ENCODE measurements around the gene NR3C2.
"Not testable (repeated sequence)": the region's sequence is repeated elsewhere in the genome, so short reads cannot be mapped to it uniquely, and the experiment has no call there.

Gene NR3C2

DNA sequence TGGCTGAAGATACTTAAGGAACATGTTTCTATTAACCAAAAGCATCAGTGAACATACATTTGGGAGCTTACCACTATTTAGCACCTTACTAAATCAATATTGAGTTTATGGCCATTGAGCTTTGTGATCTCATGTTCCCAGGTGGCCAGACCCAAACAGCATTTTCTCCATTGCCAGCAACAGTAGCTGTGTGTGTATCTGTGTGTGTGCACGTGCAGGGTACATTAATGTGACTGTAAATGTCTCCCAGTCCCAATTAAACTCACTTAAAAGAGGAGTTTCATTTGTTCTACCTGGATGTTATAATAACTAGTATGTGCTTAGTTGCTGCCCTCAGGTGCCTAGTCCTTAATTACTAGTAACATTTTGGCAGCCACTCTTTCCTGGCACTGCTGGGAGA is 282.4 kb downstream of the NR3C2 start:
- no peak overlapping the region for H3K4me3 ChIP-seq (ENCODE audit: low read length)

DNA sequence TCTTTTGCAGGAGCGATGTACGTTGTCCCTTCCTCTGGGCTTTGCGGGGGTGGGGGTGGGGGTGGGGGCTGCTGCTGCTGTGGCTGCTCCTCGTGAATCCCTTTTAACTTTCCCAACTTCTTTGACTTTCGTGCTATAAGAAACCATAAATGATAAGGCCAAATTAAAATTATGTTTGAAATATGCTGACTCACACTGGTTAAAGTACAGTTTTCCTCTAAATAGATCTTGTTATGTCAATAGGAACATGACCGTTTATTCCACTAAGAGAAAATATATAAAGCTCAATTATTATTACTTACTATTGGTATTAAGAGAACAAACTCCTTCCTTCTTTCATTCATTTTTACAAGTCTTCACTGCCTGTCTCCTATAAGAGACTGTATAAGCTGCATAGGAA is 287.4 kb downstream of the NR3C2 start:
- H3K27me3 ChIP-seq (ENCODE audit: control insufficient read depth, insufficient read depth, low read length): no peaks in the 10 kb centered on the region
- DNase-seq (ENCODE audit: low read depth, low spot score): no peak
- H3K27ac ChIP-seq (ENCODE audit: low read length): no peak overlapping the region
- WGBS (ENCODE audit: insufficient coverage, insufficient read length): no CpG with 5 or more reads among the region's 6 CpGs
- H3K4me1 ChIP-seq (ENCODE audit: control insufficient read depth, insufficient read depth, low read length): no peaks in the 10 kb centered on the region
- H3K9me3 ChIP-seq (ENCODE audit: control insufficient read depth, insufficient read depth, low read length): no peaks in the 10 kb centered on the region
- no peak overlapping the region for H3K4me3 ChIP-seq (ENCODE audit: low read length)
- H3K36me3 ChIP-seq (ENCODE audit: control insufficient read depth, insufficient read depth, low read length): no peaks in the 10 kb centered on the region

More for the DNA sequence above, 282.4 kb downstream of the NR3C2 start:
- Histone ChIP-seq H3K36me3 (ENCODE audit: control insufficient read depth, insufficient read depth, low read length) (no peaks in the 10 kb centered on the region), H3K4me1 (ENCODE audit: control insufficient read depth, insufficient read depth, low read length) (no peaks in the 10 kb centered on the region), H3K27ac (ENCODE audit: low read length) (no peak overlapping the region), H3K27me3 (ENCODE audit: control insufficient read depth, insufficient read depth, low read length) (no peaks in the 10 kb centered on the region), H3K9me3 (ENCODE audit: control insufficient read depth, insufficient read depth, low read length) (no peaks in the 10 kb centered on the region)
- no CpG with 5 or more reads among the region's 1 CpG for WGBS (ENCODE audit: insufficient coverage, insufficient read length)
- no peak for DNase-seq (ENCODE audit: low read depth, low spot score)

GRCh38 chr4:148152868-148153625 is 289.2 kb downstream of the NR3C2 start:
- no peaks in the 10 kb centered on the region for H3K27me3 ChIP-seq (ENCODE audit: control insufficient read depth, insufficient read depth, low read length)
- no peak overlapping the region for H3K27ac ChIP-seq (ENCODE audit: low read length)
- no peak overlapping the region for H3K4me3 ChIP-seq (ENCODE audit: low read length)
- H3K9me3 ChIP-seq (ENCODE audit: control insufficient read depth, insufficient read depth, low read length): no peaks in the 10 kb centered on the region
- no CpG with 5 or more reads among the region's 4 CpGs for WGBS (ENCODE audit: insufficient coverage, insufficient read length)
- H3K4me1 ChIP-seq (ENCODE audit: control insufficient read depth, insufficient read depth, low read length): no peaks in the 10 kb centered on the region
- no peaks in the 10 kb centered on the region for H3K36me3 ChIP-seq (ENCODE audit: control insufficient read depth, insufficient read depth, low read length)
- no peak for DNase-seq (ENCODE audit: low read depth, low spot score)

- Histone ChIP-seq H3K27ac (ENCODE audit: low read length) (no peak overlapping the region), H3K4me1 (ENCODE audit: control insufficient read depth, insufficient read depth, low read length) (no peaks in the 10 kb centered on the region), H3K9me3 (ENCODE audit: control insufficient read depth, insufficient read depth, low read length) (no peaks in the 10 kb centered on the region), H3K36me3 (ENCODE audit: control insufficient read depth, insufficient read depth, low read length) (no peaks in the 10 kb centered on the region), H3K27me3 (ENCODE audit: control insufficient read depth, insufficient read depth, low read length) (no peaks in the 10 kb centered on the region), H3K4me3 (ENCODE audit: low read length) (no peak overlapping the region)
- WGBS (ENCODE audit: insufficient coverage, insufficient read length): no CpG with 5 or more reads among the region's 4 CpGs
- DNase-seq (ENCODE audit: low read depth, low spot score): no peak
Observed at GRCh38 chr4:148151806-148152205, 290.4 kb downstream of the NR3C2 start.

GRCh38 chr4:148145475-148145874 is 296.7 kb downstream of the NR3C2 start:
- no CpG with 5 or more reads among the region's 6 CpGs for WGBS (ENCODE audit: insufficient coverage, insufficient read length)
- H3K9me3 ChIP-seq (ENCODE audit: control insufficient read depth, insufficient read depth, low read length): no peaks in the 10 kb centered on the region
- H3K36me3 ChIP-seq (ENCODE audit: control insufficient read depth, insufficient read depth, low read length): no peaks in the 10 kb centered on the region
- H3K4me1 ChIP-seq (ENCODE audit: control insufficient read depth, insufficient read depth, low read length): peaks cover 4% of the 10 kb centered on the region; the same call in 1 of the 2 replicates
- H3K4me3 ChIP-seq (ENCODE audit: low read length): no peak overlapping the region
- H3K27ac ChIP-seq (ENCODE audit: low read length): no peak overlapping the region
- DNase-seq (ENCODE audit: low read depth, low spot score): no peak
- H3K27me3 ChIP-seq (ENCODE audit: control insufficient read depth, insufficient read depth, low read length): no peaks in the 10 kb centered on the region

- H3K4me3 ChIP-seq (ENCODE audit: low read length): no peak overlapping the region
- peaks cover 4% of the 10 kb centered on the region; the same call in 1 of the 2 replicates for H3K4me1 ChIP-seq (ENCODE audit: control insufficient read depth, insufficient read depth, low read length)
- H3K9me3 ChIP-seq (ENCODE audit: control insufficient read depth, insufficient read depth, low read length): no peaks in the 10 kb centered on the region
- no peak for DNase-seq (ENCODE audit: low read depth, low spot score)
- no peaks in the 10 kb centered on the region for H3K27me3 ChIP-seq (ENCODE audit: control insufficient read depth, insufficient read depth, low read length)
- no peaks in the 10 kb centered on the region for H3K36me3 ChIP-seq (ENCODE audit: control insufficient read depth, insufficient read depth, low read length)
- no peak overlapping the region for H3K27ac ChIP-seq (ENCODE audit: low read length)
- no CpG with 5 or more reads among the region's 4 CpGs for whole genome bisulfite sequencing (ENCODE audit: insufficient coverage, insufficient read length)
Observed at GRCh38 chr4:148143174-148143573, 299.0 kb downstream of the NR3C2 start.

DNA sequence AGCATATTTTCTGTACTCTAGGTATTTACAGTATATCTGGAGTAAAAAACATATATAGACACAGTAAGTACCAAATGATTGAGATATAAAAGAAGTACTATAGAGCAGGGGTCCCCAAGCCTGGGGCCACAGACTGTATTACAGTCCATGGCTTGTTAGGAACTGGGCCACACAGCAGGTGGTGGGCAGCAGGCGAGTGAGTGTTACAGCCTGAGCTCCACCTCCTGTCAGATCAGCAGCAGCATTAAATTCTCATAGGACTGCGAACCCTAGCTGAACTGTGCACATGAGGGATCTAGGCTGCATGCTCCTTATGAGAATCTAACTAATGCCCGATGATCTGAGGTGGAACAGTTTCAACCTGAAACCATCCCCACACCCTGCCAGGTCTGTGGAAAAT is 300.7 kb downstream of the NR3C2 start:
- no peak for DNase-seq (ENCODE audit: low read depth, low spot score)
- no peak overlapping the region for H3K27ac ChIP-seq (ENCODE audit: low read length)
- H3K27me3 ChIP-seq (ENCODE audit: control insufficient read depth, insufficient read depth, low read length): no peaks in the 10 kb centered on the region
- no CpG with 5 or more reads among the region's 3 CpGs for WGBS (ENCODE audit: insufficient coverage, insufficient read length)
- no peaks in the 10 kb centered on the region for H3K9me3 ChIP-seq (ENCODE audit: control insufficient read depth, insufficient read depth, low read length)
- no peak overlapping the region for H3K4me3 ChIP-seq (ENCODE audit: low read length)
- peaks cover 4% of the 10 kb centered on the region; the same call in 1 of the 2 replicates for H3K4me1 ChIP-seq (ENCODE audit: control insufficient read depth, insufficient read depth, low read length)
- H3K36me3 ChIP-seq (ENCODE audit: control insufficient read depth, insufficient read depth, low read length): no peaks in the 10 kb centered on the region

DNA sequence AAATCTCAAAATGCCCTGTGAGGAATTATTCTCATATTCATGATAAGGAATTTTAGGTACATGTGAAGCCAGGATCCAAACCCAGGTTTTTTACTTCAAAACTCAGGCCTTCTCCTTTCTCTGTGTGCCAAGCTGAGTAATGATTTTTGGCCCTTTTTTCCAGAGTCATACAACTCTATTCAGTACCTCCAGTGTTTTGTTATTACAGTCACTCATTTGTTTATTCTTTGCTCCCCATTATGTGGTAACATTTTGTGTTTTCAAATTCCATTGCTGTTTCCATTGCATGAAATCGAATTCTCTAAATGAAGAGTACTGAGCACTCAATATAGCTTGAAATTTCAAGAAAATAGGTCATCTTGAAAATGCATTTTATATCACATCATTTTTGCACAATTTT is 315.4 kb downstream of the NR3C2 start:
- H3K9me3 ChIP-seq (ENCODE audit: control insufficient read depth, insufficient read depth, low read length): no peaks in the 10 kb centered on the region; the same call in 1 of the 2 replicates
- H3K4me1 ChIP-seq (ENCODE audit: control insufficient read depth, insufficient read depth, low read length): no peaks in the 10 kb centered on the region; the same call in 1 of the 2 replicates
- H3K27ac ChIP-seq (ENCODE audit: low read length): no peak overlapping the region
- no peaks in the 10 kb centered on the region for H3K36me3 ChIP-seq (ENCODE audit: control insufficient read depth, insufficient read depth, low read length)
- no peak for DNase-seq (ENCODE audit: low read depth, low spot score)
- no peaks in the 10 kb centered on the region for H3K27me3 ChIP-seq (ENCODE audit: control insufficient read depth, insufficient read depth, low read length)
- no peak overlapping the region for H3K4me3 ChIP-seq (ENCODE audit: low read length)
- WGBS (ENCODE audit: insufficient coverage, insufficient read length): no CpG with 5 or more reads among the region's 1 CpG

GRCh38 chr4:148124512-148124911 is 317.7 kb downstream of the NR3C2 start:
- H3K4me1 ChIP-seq (ENCODE audit: control insufficient read depth, insufficient read depth, low read length): no peaks in the 10 kb centered on the region
- DNase-seq (ENCODE audit: low read depth, low spot score): no peak
- H3K27me3 ChIP-seq (ENCODE audit: control insufficient read depth, insufficient read depth, low read length): no peaks in the 10 kb centered on the region
- H3K9me3 ChIP-seq (ENCODE audit: control insufficient read depth, insufficient read depth, low read length): no peaks in the 10 kb centered on the region; the same call in 1 of the 2 replicates
- H3K36me3 ChIP-seq (ENCODE audit: control insufficient read depth, insufficient read depth, low read length): no peaks in the 10 kb centered on the region
- no peak overlapping the region for H3K4me3 ChIP-seq (ENCODE audit: low read length)
- H3K27ac ChIP-seq (ENCODE audit: low read length): no peak overlapping the region
- WGBS (ENCODE audit: insufficient coverage, insufficient read length): no CpG with 5 or more reads among the region's 1 CpG

GRCh38 chr4:148123161-148123560 is 319.1 kb downstream of the NR3C2 start:
- not testable (repeated sequence) for H3K4me1 ChIP-seq (ENCODE audit: control insufficient read depth, insufficient read depth, low read length); H3K27ac ChIP-seq (ENCODE audit: low read length); H3K4me3 ChIP-seq (ENCODE audit: low read length); H3K27me3 ChIP-seq (ENCODE audit: control insufficient read depth, insufficient read depth, low read length); DNase-seq (ENCODE audit: low read depth, low spot score); H3K9me3 ChIP-seq (ENCODE audit: control insufficient read depth, insufficient read depth, low read length); H3K36me3 ChIP-seq (ENCODE audit: control insufficient read depth, insufficient read depth, low read length)
- no CpG with 5 or more reads among the region's 2 CpGs for WGBS (ENCODE audit: insufficient coverage, insufficient read length)

DNA sequence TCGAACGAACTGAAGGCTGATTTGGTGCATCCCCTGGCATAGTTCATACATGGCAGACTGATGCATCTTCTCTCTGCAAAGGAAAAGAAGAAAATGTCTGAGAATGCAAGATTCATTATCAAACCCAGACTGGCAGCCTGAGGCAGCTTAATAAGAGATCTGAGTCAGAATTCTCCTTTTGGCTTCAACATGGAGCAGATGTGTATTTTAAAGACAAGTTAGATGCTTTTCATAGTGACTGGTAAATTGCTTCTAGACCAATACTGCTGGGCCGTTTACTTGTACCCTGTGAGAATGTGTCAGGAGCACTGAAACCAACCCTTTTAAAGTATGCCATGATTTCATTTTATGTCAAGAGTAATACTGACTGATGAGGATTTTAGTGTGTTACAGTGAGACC is 322.0 kb downstream of the NR3C2 start:
- no peak for DNase-seq (ENCODE audit: low read depth, low spot score)
- no CpG with 5 or more reads among the region's 3 CpGs for WGBS (ENCODE audit: insufficient coverage, insufficient read length)
- no peak overlapping the region for H3K4me3 ChIP-seq (ENCODE audit: low read length)

More for the DNA sequence above, 322.0 kb downstream of the NR3C2 start:
- Histone ChIP-seq H3K27ac (ENCODE audit: low read length) (no peak overlapping the region), H3K27me3 (ENCODE audit: control insufficient read depth, insufficient read depth, low read length) (no peaks in the 10 kb centered on the region), H3K36me3 (ENCODE audit: control insufficient read depth, insufficient read depth, low read length) (no peaks in the 10 kb centered on the region), H3K9me3 (ENCODE audit: control insufficient read depth, insufficient read depth, low read length) (no peaks in the 10 kb centered on the region; the same call in 1 of the 2 replicates), H3K4me1 (ENCODE audit: control insufficient read depth, insufficient read depth, low read length) (no peaks in the 10 kb centered on the region)
